Liver (tissue), 3 donors: ENCODE data around the gene CCDC106.

Source experiments
- CTCF ChIP-seq: fragments of 150-350 bp; IDR thresholded peaks from 2 replicates; pipeline ENCODE4 v1.5.1; 2017; ENCODE audit warnings: improper control_type of control experiment, low read depth, low read length; ENCODE audit not compliant: missing input control
- FOXA1 ChIP-seq: IDR thresholded peaks from 2 replicates; pipeline ENCODE4 v1.6.1; 2016; ENCODE audit warnings: antibody characterized with exemption
- GABPA ChIP-seq, 2 donors: IDR thresholded peaks in 1 of 2; conservative IDR thresholded peaks in 1 of 2; 2 replicates each; pipeline ENCODE4 v1.6.1; 2016; ENCODE audit warnings: antibody characterized with exemption in 2 of 2, mild to moderate bottlenecking in 1 of 2, moderate library complexity in 1 of 2
- HNF4A ChIP-seq, 2 donors: conservative IDR thresholded peaks; 2 replicates each; pipeline ENCODE4 v1.6.1; 2016; ENCODE audit warnings: antibody characterized with exemption in 2 of 2, mild to moderate bottlenecking in 2 of 2
- HNF4G ChIP-seq: IDR thresholded peaks from 2 replicates; pipeline ENCODE4 v1.6.1; 2016; ENCODE audit warnings: antibody characterized with exemption
- JUND ChIP-seq, 2 donors: IDR thresholded peaks; 2 replicates each; pipeline ENCODE4 v1.6.1; 2016; ENCODE audit warnings: antibody characterized with exemption in 2 of 2
- RAD21 ChIP-seq, 2 donors: IDR thresholded peaks; 2 replicates each; pipeline ENCODE4 v1.6.1; 2016; ENCODE audit warnings: antibody characterized with exemption in 2 of 2, mild to moderate bottlenecking in 2 of 2
- RXRA ChIP-seq, 2 donors: IDR thresholded peaks; 2 replicates each; pipeline ENCODE4 v1.6.1; 2017 to 2018; ENCODE audit warnings: antibody characterized with exemption in 2 of 2, mild to moderate bottlenecking in 1 of 2
- TAF1 ChIP-seq: conservative IDR thresholded peaks from 2 replicates; pipeline ENCODE4 v1.6.1; 2016; ENCODE audit warnings: antibody characterized with exemption, mild to moderate bottlenecking
- YY1 ChIP-seq: IDR thresholded peaks from 2 replicates; pipeline ENCODE4 v1.6.1; 2016; ENCODE audit warnings: antibody characterized with exemption, mild to moderate bottlenecking
- ZBTB33 ChIP-seq: IDR thresholded peaks from 2 replicates; pipeline ENCODE4 v1.6.1; 2016; ENCODE audit warnings: antibody characterized with exemption
- TF ChIP-seq, protein P1 (sequence below): IDR thresholded peaks from 2 replicates; pipeline ENCODE4 v1.6.1; 2016; ENCODE audit warnings: antibody characterized with exemption
- TF ChIP-seq, protein P2 (sequence below): IDR thresholded peaks from 2 replicates; pipeline ENCODE4 v1.6.1; 2016; ENCODE audit warnings: antibody characterized with exemption, mild to moderate bottlenecking
- donor health status: healthy.
- donor health status: healthy.

- TF ChIP-seq FOXA1: no peak
- TF ChIP-seq CTCF: no peak
- no peak for TF ChIP-seq JUND (IDR thresholded peaks at IDR 0.05)
- TF ChIP-seq RAD21 (IDR thresholded peaks at IDR 0.05): no peak
- no peak for TF ChIP-seq YY1
- no peak for TF ChIP-seq TAF1
- TF ChIP-seq GABPA (IDR thresholded peaks at IDR 0.05 in 1 of 2, conservative IDR thresholded peaks at IDR 0.05 in 1 of 2): no peak
- no peak for TF ChIP-seq HNF4A (conservative IDR thresholded peaks at IDR 0.05)
- no peak for TF ChIP-seq ZBTB33
- TF ChIP-seq RXRA (IDR thresholded peaks at IDR 0.05): no peak
- TF ChIP-seq, protein P1, sequence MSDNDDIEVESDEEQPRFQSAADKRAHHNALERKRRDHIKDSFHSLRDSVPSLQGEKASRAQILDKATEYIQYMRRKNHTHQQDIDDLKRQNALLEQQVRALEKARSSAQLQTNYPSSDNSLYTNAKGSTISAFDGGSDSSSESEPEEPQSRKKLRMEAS: no peak
- TF ChIP-seq, protein P2, sequence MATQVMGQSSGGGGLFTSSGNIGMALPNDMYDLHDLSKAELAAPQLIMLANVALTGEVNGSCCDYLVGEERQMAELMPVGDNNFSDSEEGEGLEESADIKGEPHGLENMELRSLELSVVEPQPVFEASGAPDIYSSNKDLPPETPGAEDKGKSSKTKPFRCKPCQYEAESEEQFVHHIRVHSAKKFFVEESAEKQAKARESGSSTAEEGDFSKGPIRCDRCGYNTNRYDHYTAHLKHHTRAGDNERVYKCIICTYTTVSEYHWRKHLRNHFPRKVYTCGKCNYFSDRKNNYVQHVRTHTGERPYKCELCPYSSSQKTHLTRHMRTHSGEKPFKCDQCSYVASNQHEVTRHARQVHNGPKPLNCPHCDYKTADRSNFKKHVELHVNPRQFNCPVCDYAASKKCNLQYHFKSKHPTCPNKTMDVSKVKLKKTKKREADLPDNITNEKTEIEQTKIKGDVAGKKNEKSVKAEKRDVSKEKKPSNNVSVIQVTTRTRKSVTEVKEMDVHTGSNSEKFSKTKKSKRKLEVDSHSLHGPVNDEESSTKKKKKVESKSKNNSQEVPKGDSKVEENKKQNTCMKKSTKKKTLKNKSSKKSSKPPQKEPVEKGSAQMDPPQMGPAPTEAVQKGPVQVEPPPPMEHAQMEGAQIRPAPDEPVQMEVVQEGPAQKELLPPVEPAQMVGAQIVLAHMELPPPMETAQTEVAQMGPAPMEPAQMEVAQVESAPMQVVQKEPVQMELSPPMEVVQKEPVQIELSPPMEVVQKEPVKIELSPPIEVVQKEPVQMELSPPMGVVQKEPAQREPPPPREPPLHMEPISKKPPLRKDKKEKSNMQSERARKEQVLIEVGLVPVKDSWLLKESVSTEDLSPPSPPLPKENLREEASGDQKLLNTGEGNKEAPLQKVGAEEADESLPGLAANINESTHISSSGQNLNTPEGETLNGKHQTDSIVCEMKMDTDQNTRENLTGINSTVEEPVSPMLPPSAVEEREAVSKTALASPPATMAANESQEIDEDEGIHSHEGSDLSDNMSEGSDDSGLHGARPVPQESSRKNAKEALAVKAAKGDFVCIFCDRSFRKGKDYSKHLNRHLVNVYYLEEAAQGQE: no peak
- no peak for TF ChIP-seq HNF4G
Observed at GRCh38 chr19:55614711-55615542, 33.1 kb upstream of the CCDC106 start.
